H1 (cell line): ENCODE measurements around the gene BCAR3. TPM values are rescaled to one million over a fixed set of nuclear protein-coding genes. Genes with fewer than 3 reads are reported as not detected.

ENCODE experiments used
- CTCF ChIA-PET: fragments of 300-600 bp; sonication (Branson Sonifier 250); formaldehyde crosslinking; loops from one replicate; lab custom pipeline; 2021; ENCODE audit not compliant: partially characterized antibody; lab: Charles Lee
- POLR2A ChIA-PET: fragments of 300-600 bp; sonication (Branson Sonifier 250); formaldehyde crosslinking; loops from one replicate; lab custom pipeline; 2021; ENCODE audit warnings: inconsistent platforms; ENCODE audit not compliant: partially characterized antibody; lab: Charles Lee
- DNase-seq, 2 experiments: peaks; one replicate each; pipeline versions ENCODE4 v3.0.0 to v3.0.0-alpha.2; 2010 to 2022; ENCODE audit warnings: low spot score in 2 of 2, low read depth in 1 of 2, mixed read lengths in 1 of 2
- FAIRE-seq: peaks from 2 replicates; lab custom pipeline; 2011; peaks lifted over from hg19 to GRCh38; lab: Jason Lieb, UNC
- H2AFZ ChIP-seq: 2 replicates; pipeline ENCODE4 v1.8.1; 2012; ENCODE audit warnings: low read length, inconsistent platforms
- H2AK5ac ChIP-seq: 2 replicates; pipeline ENCODE4 v1.6.1; 2013; ENCODE audit warnings: low read depth, low read length
- H2BK120ac ChIP-seq: replicated peaks from 2 replicates; pipeline ENCODE3; 2013; ENCODE audit warnings: low read depth, low read length, inconsistent platforms
- H2BK12ac ChIP-seq: 2 replicates; pipeline ENCODE4 v1.6.1; 2013; ENCODE audit warnings: low read depth, low read length
- H2BK15ac ChIP-seq: 2 replicates; pipeline ENCODE4 v1.6.1; 2013; ENCODE audit warnings: low read length
- H2BK20ac ChIP-seq: 2 replicates; pipeline ENCODE4 v1.6.1; 2013; ENCODE audit warnings: low read length
- H2BK5ac ChIP-seq: 2 replicates; pipeline ENCODE4 v1.6.1; 2013; ENCODE audit warnings: low read depth, low read length
- H3K14ac ChIP-seq: 2 replicates; pipeline ENCODE4 v1.6.1; 2013; ENCODE audit warnings: inconsistent platforms; ENCODE audit not compliant: insufficient read length
- H3K18ac ChIP-seq: 2 replicates; pipeline ENCODE4 v1.6.1; 2013; ENCODE audit warnings: low read length; ENCODE audit errors: extremely low read depth
- H3K23ac ChIP-seq: 2 replicates; pipeline ENCODE4 v1.6.1; 2013; ENCODE audit warnings: inconsistent platforms; ENCODE audit not compliant: insufficient read length
- H3K23me2 ChIP-seq: 2 replicates; pipeline ENCODE4 v1.6.1; 2013; ENCODE audit warnings: low read depth, low read length
- H3K27ac ChIP-seq: 2 replicates; pipeline ENCODE4 v1.6.1; 2011; ENCODE audit warnings: low read depth, low read length, inconsistent platforms
- H3K27me3 ChIP-seq, 4 experiments: replicated peaks in 1 of 4; 1 replicate in 1 of 4; 2 replicates in 3 of 4; pipeline versions ENCODE4 v1.6.1 to v1.8.1; 2011 to 2013; ENCODE audit warnings: low read length in 3 of 4, mild to moderate bottlenecking in 3 of 4, inconsistent platforms in 2 of 4, mixed read lengths in 2 of 4, moderate library complexity in 1 of 4; ENCODE audit not compliant: control insufficient read depth in 3 of 4, insufficient read depth in 3 of 4; ENCODE audit errors: extremely low read depth in 1 of 4
- H3K36me3 ChIP-seq, 4 experiments: 2 replicates each; pipeline versions ENCODE4 v1.6.1 to v1.8.1; 2011 to 2013; ENCODE audit warnings: mild to moderate bottlenecking in 4 of 4, low read length in 3 of 4, moderate library complexity in 2 of 4, control low read depth in 1 of 4, inconsistent platforms in 1 of 4; ENCODE audit not compliant: insufficient read depth in 4 of 4, control insufficient read depth in 2 of 4
- H3K4ac ChIP-seq: replicated peaks from 2 replicates; pipeline ENCODE3; 2013; ENCODE audit warnings: low read length, low read depth, mixed read lengths, inconsistent platforms; ENCODE audit not compliant: insufficient read length
- H3K4me1 ChIP-seq, 4 experiments: replicated peaks in 1 of 4; 1 replicate in 1 of 4; 2 replicates in 3 of 4; pipeline versions ENCODE4 v1.6.1 to v1.8.1; 2011 to 2013; ENCODE audit warnings: low read length in 3 of 4, inconsistent platforms in 2 of 4, mixed read lengths in 1 of 4; ENCODE audit not compliant: insufficient read depth in 4 of 4, control insufficient read depth in 3 of 4
- H3K4me2 ChIP-seq, 2 experiments: 2 replicates each; pipeline versions ENCODE4 v1.6.1 to v1.8.1; 2011 to 2013; ENCODE audit warnings: low read depth in 2 of 2, low read length in 2 of 2, control low read depth in 1 of 2, inconsistent platforms in 1 of 2, mild to moderate bottlenecking in 1 of 2; ENCODE audit not compliant: insufficient read depth in 1 of 2
- H3K4me3 ChIP-seq, 4 experiments: fragments of 200-600, 300-600 bp in 1 of 4; sonication (generic), shearing (Covaris generic), sonication (Bioruptor Twin) in 1 of 4; 2 replicates each; pipeline versions ENCODE4 v1.5.1 to v1.8.1; 2011 to 2016; ENCODE audit warnings: low read length in 4 of 4, low read depth in 3 of 4, control low read depth in 2 of 4, inconsistent platforms in 2 of 4, mild to moderate bottlenecking in 2 of 4, mixed read lengths in 1 of 4, moderate library complexity in 1 of 4; ENCODE audit not compliant: insufficient read depth in 2 of 4; ENCODE audit errors: extremely low read depth in 1 of 4
- H3K56ac ChIP-seq: replicated peaks from 2 replicates; pipeline ENCODE3; 2013; ENCODE audit warnings: low read depth, mild to moderate bottlenecking, mixed read lengths, low read length, inconsistent platforms; ENCODE audit not compliant: insufficient read length
- H3K79me1 ChIP-seq: 2 replicates; pipeline ENCODE4 v1.6.1; 2013; ENCODE audit warnings: low read depth, low read length, control low read depth
- H3K79me2 ChIP-seq, 2 experiments: 2 replicates each; pipeline versions ENCODE4 v1.6.1 to v1.8.1; 2012 to 2013; ENCODE audit warnings: low read length in 2 of 2, mild to moderate bottlenecking in 2 of 2, inconsistent platforms in 1 of 2; ENCODE audit not compliant: insufficient read depth in 2 of 2, control insufficient read depth in 1 of 2
- H3K9ac ChIP-seq, 4 experiments: replicated peaks in 1 of 4; 1 replicate in 1 of 4; 2 replicates in 3 of 4; pipeline versions ENCODE4 v1.6.1 to v1.8.1; 2011 to 2013; ENCODE audit warnings: low read depth in 3 of 4, low read length in 3 of 4, control low read depth in 2 of 4, mild to moderate bottlenecking in 2 of 4, moderate library complexity in 2 of 4, inconsistent platforms in 1 of 4; ENCODE audit errors: extremely low read depth in 1 of 4
- H3K9me3 ChIP-seq, 2 experiments: 2 replicates each; pipeline versions ENCODE4 v1.6.1 to v1.8.1; 2012 to 2013; ENCODE audit warnings: mild to moderate bottlenecking in 2 of 2, moderate library complexity in 2 of 2, control low read depth in 1 of 2, inconsistent platforms in 1 of 2, low read depth in 1 of 2, low read length in 1 of 2, mixed read lengths in 1 of 2; ENCODE audit not compliant: insufficient read depth in 2 of 2
- H4K20me1 ChIP-seq, 2 experiments: replicated peaks in 1 of 2; 2 replicates each; pipeline versions ENCODE3 to v1.8.1; 2011 to 2013; ENCODE audit warnings: inconsistent platforms in 2 of 2, low read length in 2 of 2, mild to moderate bottlenecking in 1 of 2; ENCODE audit not compliant: insufficient read depth in 2 of 2, control insufficient read depth in 1 of 2
- H4K5ac ChIP-seq: 2 replicates; pipeline ENCODE4 v1.6.1; 2013; ENCODE audit warnings: low read length, low read depth, mixed read lengths, inconsistent platforms; ENCODE audit not compliant: insufficient read length
- H4K8ac ChIP-seq: 2 replicates; pipeline ENCODE4 v1.8.0; 2013; ENCODE audit warnings: mild to moderate bottlenecking, moderate library complexity, low read length, inconsistent platforms; ENCODE audit not compliant: insufficient read depth; ENCODE audit errors: extremely low read depth
- H4K91ac ChIP-seq: replicated peaks from 2 replicates; pipeline ENCODE3; 2013; ENCODE audit warnings: low read length, mixed read lengths, inconsistent platforms; ENCODE audit not compliant: insufficient read length
- ATF2 ChIP-seq: IDR thresholded peaks from 2 replicates; pipeline ENCODE4 v1.6.1; 2012; ENCODE audit warnings: low read length, inconsistent platforms
- CTCF ChIP-seq, 3 experiments: IDR thresholded peaks; 1 replicate in 2 of 3; 2 replicates in 1 of 3; pipeline versions ENCODE4 v1.5.1 to v1.6.1; 2011; ENCODE audit warnings: low read length in 3 of 3, mild to moderate bottlenecking in 3 of 3, inconsistent platforms in 2 of 3, low read depth in 1 of 3, moderate library complexity in 1 of 3; ENCODE audit not compliant: insufficient read depth in 1 of 3; ENCODE audit errors: control extremely low read depth in 1 of 3
- E2F6 ChIP-seq: IDR thresholded peaks from 2 replicates; pipeline ENCODE4 v1.6.1; 2012; ENCODE audit warnings: inconsistent platforms
- JUND ChIP-seq: IDR thresholded peaks from 2 replicates; pipeline ENCODE4 v1.6.1; 2011; ENCODE audit warnings: mild to moderate bottlenecking, improper control_type of control experiment, low read length
- POLR2AphosphoS5 ChIP-seq: IDR thresholded peaks from 2 replicates; pipeline ENCODE4 v1.6.1; 2011; ENCODE audit warnings: low read depth, low read length
- SIN3A ChIP-seq, 2 experiments: IDR thresholded peaks in 1 of 2; conservative IDR thresholded peaks in 1 of 2; 2 replicates each; pipeline ENCODE4 v1.6.1; 2011 to 2012; ENCODE audit warnings: low read length in 2 of 2, improper control_type of control experiment in 1 of 2, low read depth in 1 of 2, mild to moderate bottlenecking in 1 of 2
- SP1 ChIP-seq: IDR thresholded peaks from 2 replicates; pipeline ENCODE4 v1.6.1; 2011; ENCODE audit warnings: low read depth, low read length
- SP2 ChIP-seq: IDR thresholded peaks from 2 replicates; pipeline ENCODE4 v1.6.1; 2012; ENCODE audit warnings: mild to moderate bottlenecking, low read length, inconsistent platforms
- SUZ12 ChIP-seq: fragments of 200-600 bp; sonication (generic); IDR thresholded peaks from 2 replicates; pipeline ENCODE4 v1.6.1; 2012; ENCODE audit warnings: mild to moderate bottlenecking, inconsistent platforms, low read length, moderate library complexity, mixed read lengths
- WGBS, 2 experiments: shearing (Covaris generic) in 1 of 2; methylation state at CpG; one replicate each; pipeline versions ENCODE4 v1.1.6 to v1.1.7; 2013 to 2015; ENCODE audit warnings: low lambda C conversion rate in 2 of 2, mixed read lengths in 2 of 2, inconsistent platforms in 1 of 2, low coverage in 1 of 2, missing lambda C conversion rate in 1 of 2; ENCODE audit not compliant: insufficient replicate concordance in 2 of 2, insufficient coverage in 1 of 2, insufficient read length in 1 of 2; ENCODE audit errors: extremely low coverage in 1 of 2, missing lambda C conversion rate in 1 of 2; 5-methylcytosine and 5-hydroxymethylcytosine counted together
- polyA plus RNA-seq, 7 experiments: library from polyadenylated mRNA; depleted of rRNA in 3 of 7; stranded (reverse) in 5 of 7; unstranded in 2 of 7; fragments of >200 nt in 5 of 7; fragments of 200-250 nt in 2 of 7; gene quantifications; 1 replicate in 5 of 7; 2 replicates in 1 of 7; 4 replicates in 1 of 7; pipeline versions ENCODE4 v1.2.1 to v1.2.3, GENCODE V29; 2011 to 2013; ENCODE audit warnings: missing spikeins in 2 of 7, mixed read lengths in 2 of 7
- total RNA-seq: library from RNA; stranded (reverse); fragmentation: NEBNext Ultra II Directional; extraction: Animal tissue kit (Norgen Biotek cat#: 25700); gene quantifications from 2 replicates; pipeline ENCODE4 v1.2.1, GENCODE V29; 2021

Gene BCAR3
- total and polyA plus RNA-seq, 2 of the 8 experiments (the other 6 are each of a cell fraction or from before 2014, with no cell fraction given): 5.6 to 9.2 TPM

- H3K27ac ChIP-seq: no peak overlapping the region
- no peak overlapping the region for H3K14ac ChIP-seq
- no peak overlapping the region for H4K5ac ChIP-seq
- H3K18ac ChIP-seq: no peak overlapping the region
- H3K23me2 ChIP-seq: no peaks in the 10 kb centered on the region
- no peak overlapping the region for H3K4me2 ChIP-seq
- H3K4ac ChIP-seq: no peak overlapping the region
- no peak overlapping the region for H2BK120ac ChIP-seq
- no peaks in the 10 kb centered on the region; the same call in 1 of the 2 replicates for H3K79me1 ChIP-seq
- no peak overlapping the region for H2AK5ac ChIP-seq
- no peak overlapping the region for H2BK12ac ChIP-seq
- H2BK5ac ChIP-seq: no peak overlapping the region
- no peak overlapping the region for H3K4me3 ChIP-seq
- H3K79me2 ChIP-seq: no peaks in the 10 kb centered on the region
- no peak overlapping the region for H3K56ac ChIP-seq
- FAIRE-seq (no peak), DNase-seq (no peak)
- H3K9me3 ChIP-seq: no peaks in the 10 kb centered on the region
- H2BK15ac ChIP-seq: no peak overlapping the region
- POLR2A ChIA-PET: interaction anchor here (0.9 to 3.1 kb wide), 6 partner anchors 10 to 274 kb away, joined by 3 to 8 read pairs (median 4); no protein-coding TSS in a partner anchor
- no peak overlapping the region for H3K23ac ChIP-seq
- H4K20me1 ChIP-seq: no peaks in the 10 kb centered on the region
- H2BK20ac ChIP-seq: no peak overlapping the region
- H3K4me1 ChIP-seq: no peaks in the 10 kb centered on the region
- CTCF ChIA-PET: interaction anchor here (0.9 to 2.1 kb wide), 3 partner anchors 11 to 141 kb away, joined by 3 to 6 read pairs (median 5); no protein-coding TSS in a partner anchor
- WGBS, 2 experiments: 92% methylated on average over 5 of the region's 6 CpGs; no CpG with 5 or more reads in 1 of the 2 experiments
- no peak overlapping the region for H4K8ac ChIP-seq
- H2AFZ ChIP-seq: no peak overlapping the region
- H3K27me3 ChIP-seq: no peaks in the 10 kb centered on the region; a peak in 1 of 7 replicates
- H4K91ac ChIP-seq: no peak overlapping the region
- no peak overlapping the region for H3K9ac ChIP-seq
- H3K36me3 ChIP-seq: peaks cover 0 to 12% (median 3%) of the 10 kb centered on the region in 4 experiments; a peak in 4 of 8 replicates
- TF ChIP-seq SUZ12: no peak
- TF ChIP-seq POLR2AphosphoS5: no peak
- no peak for TF ChIP-seq SP2
- no peak for TF ChIP-seq CTCF (IDR thresholded peaks at IDR 0.05; ENCODE audit: control extremely low read depth in 1 of 3, insufficient read depth in 1 of 3, low read depth in 1 of 3, low read length in 3 of 3)
- no peak for TF ChIP-seq SIN3A (conservative IDR thresholded peaks at IDR 0.05 in 1 of 2, IDR thresholded peaks at IDR 0.05 in 1 of 2; ENCODE audit: low read depth in 1 of 2, low read length in 2 of 2)
- TF ChIP-seq E2F6: no peak
- no peak for TF ChIP-seq JUND
- TF ChIP-seq SP1: no peak
- no peak for TF ChIP-seq ATF2
Observed at GRCh38 chr1:93578433-93578830, 103.2 kb downstream of the BCAR3 start.
